GM19099 (cell line): ENCODE measurements around the gene PSPH.

Source experiments
- POLR2A ChIP-seq: IDR thresholded peaks from 3 replicates; pipeline ENCODE4 v1.6.1; 2011; ENCODE audit warnings: low read depth; ENCODE audit not compliant: insufficient read length; ENCODE audit errors: extremely low read depth

Gene PSPH

GRCh38 chr7:55996856-55997500, 54.3 kb downstream of the PSPH start:
- TF ChIP-seq POLR2A = no peak

GRCh38 chr7:55992346-55992745, 58.9 kb downstream of the PSPH start:
- TF ChIP-seq POLR2A = no peak

- TF ChIP-seq POLR2A = no peak
Measured at GRCh38 chr7:55983537-55983936, 67.7 kb downstream of the PSPH start.

GRCh38 chr7:55980266-55980665, 71.0 kb downstream of the PSPH start:
- no peak for TF ChIP-seq POLR2A

- no peak for TF ChIP-seq POLR2A
Measured at GRCh38 chr7:55977831-55978230, 73.4 kb downstream of the PSPH start.

- TF ChIP-seq POLR2A = no peak
Measured at GRCh38 chr7:55975988-55976633, 75.1 kb downstream of the PSPH start.

- no peak for TF ChIP-seq POLR2A
Measured at GRCh38 chr7:55973747-55974250, 77.4 kb downstream of the PSPH start.

- TF ChIP-seq POLR2A = no peak
Measured at GRCh38 chr7:55970978-55971377, 80.3 kb downstream of the PSPH start.

- no peak for TF ChIP-seq POLR2A
Measured at GRCh38 chr7:55970561-55970960, 80.7 kb downstream of the PSPH start.

GRCh38 chr7:55969391-55969790, 81.9 kb downstream of the PSPH start:
- no peak for TF ChIP-seq POLR2A

- no peak for TF ChIP-seq POLR2A
Measured at GRCh38 chr7:55966851-55967250, 84.4 kb downstream of the PSPH start.

GRCh38 chr7:55965805-55966421, 85.3 kb downstream of the PSPH start:
- no peak for TF ChIP-seq POLR2A

- no peak for TF ChIP-seq POLR2A
Measured at GRCh38 chr7:55965100-55965470, 86.2 kb downstream of the PSPH start.

GRCh38 chr7:55964261-55965099, 86.8 kb downstream of the PSPH start, which contains the start of gene NIPSNAP2:
TSS of gene NIPSNAP2 (plus strand) at chr7:55964585. CDS start at chr7:55964610, 25 bp downstream.
- peak; percentile 90 for TF ChIP-seq POLR2A

- no peak for TF ChIP-seq POLR2A
Measured at GRCh38 chr7:55963584-55964168, 87.6 kb downstream of the PSPH start.
